NCI-H2227 (cell line): ENCODE results near the gene HNF4A.

Source experiments
- DNase-seq: peaks from one replicate; lab custom pipeline; 2025; ENCODE audit not compliant: unreplicated experiment; lab: John Stamatoyannopoulos, UW

The HNF4A gene

DNA sequence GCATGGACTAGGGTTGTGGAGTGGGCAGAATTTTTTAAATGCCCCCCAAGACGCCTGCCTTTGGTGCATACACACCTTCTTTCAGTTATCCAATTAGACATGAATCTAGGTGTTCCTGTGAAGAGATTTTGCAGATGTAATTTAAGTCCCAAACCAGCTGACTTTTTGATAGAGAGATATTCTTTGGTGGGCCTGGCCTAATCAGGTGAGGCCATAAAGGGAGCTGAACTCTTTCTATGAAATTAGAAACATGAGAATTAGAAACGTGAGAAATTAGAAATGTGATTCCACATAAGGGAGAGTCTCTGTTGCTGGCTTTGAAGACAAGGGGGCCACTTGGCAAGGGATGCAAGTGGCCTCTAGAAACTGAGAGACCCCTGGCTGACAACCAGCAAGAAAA lies 83.8 kb downstream of the HNF4A start:
- no peak for DNase-seq

DNA sequence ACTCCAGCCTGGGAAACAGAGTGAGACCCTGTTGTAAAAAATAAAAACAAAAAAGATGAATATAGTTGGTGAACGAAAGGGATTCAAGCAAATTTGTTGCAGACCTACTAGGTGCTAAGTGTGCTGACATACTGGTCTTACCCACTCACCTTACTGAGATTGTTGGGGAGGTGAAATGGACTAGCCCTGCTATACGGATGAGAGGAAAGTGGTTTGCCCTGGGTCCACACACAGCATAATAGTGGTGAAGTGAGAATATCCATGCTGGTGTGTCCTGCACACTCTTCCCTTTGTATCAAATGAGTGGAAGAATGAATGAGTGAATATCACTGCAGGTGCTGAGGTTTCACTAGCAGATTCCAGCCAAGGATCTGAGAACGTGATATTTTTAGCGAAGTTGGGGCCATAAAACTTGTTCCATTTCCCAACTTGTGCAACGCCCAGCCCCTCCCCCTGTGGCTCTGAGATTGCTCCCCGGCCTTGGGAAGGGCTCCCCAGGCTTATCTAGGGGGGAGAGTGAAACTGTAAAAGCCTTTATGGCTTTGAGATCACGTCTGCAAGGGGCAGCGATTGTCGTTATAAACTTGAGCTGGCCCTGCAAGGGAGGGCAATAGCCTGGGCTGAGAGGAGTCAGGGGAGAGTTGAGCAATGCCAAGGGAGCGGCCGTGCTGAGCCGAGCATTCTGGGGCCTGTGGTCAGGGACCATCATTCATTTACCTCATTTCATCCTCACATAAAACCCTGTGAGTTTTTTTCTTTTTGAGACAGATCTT lies 87.0 kb downstream of the HNF4A start:
- DNase-seq: no peak

DNA sequence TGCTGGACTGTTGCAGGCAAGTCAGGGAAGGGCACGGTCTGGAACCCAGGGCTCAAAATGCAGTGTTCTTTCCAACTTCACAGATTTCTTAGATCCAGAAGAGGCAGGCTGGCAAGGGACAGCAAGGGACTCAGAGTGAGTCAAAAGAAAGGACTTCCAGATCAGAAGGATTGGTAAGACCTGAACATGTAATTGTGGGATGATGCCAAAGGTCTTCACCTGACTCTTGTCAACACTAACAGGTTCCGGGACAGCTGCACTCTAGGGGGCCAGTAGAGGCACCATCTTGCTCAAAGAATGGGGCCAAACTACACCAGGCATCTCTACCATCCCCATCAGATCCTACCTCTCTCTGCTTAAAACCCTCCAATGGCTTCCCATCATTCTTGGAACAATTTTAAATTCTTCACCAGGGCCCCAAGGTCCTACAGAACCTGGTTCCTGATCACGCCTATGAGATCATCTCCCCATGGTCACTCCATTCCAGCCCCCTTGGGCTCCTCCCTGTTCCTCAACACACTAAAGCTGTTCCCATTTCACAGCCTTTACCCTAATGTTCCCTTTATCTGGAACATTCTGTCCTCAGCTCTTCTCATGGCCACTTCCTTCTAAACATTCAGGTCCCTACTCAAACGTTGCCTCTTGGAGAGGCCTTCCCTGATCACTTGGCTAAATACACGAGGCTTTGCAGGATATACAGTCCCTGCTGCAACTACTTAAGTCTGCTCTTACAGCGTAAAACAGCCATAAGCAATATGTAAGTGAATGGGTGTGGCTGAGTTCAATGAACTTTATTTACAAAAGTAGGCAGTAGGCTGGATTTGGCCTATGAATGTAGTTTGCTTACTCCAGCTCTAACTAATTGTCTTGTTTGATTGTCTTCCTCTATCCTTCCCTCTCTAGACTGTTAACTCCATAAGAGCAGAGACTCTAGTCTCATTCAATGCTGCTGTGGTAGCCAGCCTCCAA lies 90.5 kb downstream of the HNF4A start:
- DNase-seq: no peak

DNA sequence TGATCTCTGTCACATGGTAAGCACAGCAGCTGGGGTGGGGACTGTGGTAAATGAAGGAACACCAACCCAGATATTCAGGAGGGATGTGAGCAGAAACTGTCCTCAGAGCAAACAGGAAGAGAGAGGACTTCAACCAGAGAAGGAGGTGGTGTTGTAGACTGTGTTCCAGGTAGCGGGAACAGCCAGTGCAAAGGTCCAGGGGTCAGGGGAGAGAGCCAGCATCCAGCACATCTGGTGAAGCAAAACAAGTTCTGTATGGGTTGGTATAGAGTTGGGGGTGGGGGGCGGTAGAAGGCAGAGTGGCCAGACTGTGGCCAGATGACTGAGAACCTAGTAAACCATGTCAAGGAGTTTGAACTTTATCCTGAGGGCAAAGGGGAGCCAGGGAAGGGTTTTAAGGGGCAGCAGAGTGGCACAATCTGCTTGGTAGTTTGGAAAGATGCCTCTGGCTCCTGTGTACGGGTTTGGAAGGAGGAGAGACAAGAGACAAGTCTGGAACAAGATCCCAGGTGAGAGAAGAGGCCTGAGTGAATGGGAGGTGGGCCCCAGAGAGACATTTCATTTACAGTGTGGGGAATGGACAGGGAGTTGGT lies 92.4 kb downstream of the HNF4A start:
- DNase-seq: no peak

DNA sequence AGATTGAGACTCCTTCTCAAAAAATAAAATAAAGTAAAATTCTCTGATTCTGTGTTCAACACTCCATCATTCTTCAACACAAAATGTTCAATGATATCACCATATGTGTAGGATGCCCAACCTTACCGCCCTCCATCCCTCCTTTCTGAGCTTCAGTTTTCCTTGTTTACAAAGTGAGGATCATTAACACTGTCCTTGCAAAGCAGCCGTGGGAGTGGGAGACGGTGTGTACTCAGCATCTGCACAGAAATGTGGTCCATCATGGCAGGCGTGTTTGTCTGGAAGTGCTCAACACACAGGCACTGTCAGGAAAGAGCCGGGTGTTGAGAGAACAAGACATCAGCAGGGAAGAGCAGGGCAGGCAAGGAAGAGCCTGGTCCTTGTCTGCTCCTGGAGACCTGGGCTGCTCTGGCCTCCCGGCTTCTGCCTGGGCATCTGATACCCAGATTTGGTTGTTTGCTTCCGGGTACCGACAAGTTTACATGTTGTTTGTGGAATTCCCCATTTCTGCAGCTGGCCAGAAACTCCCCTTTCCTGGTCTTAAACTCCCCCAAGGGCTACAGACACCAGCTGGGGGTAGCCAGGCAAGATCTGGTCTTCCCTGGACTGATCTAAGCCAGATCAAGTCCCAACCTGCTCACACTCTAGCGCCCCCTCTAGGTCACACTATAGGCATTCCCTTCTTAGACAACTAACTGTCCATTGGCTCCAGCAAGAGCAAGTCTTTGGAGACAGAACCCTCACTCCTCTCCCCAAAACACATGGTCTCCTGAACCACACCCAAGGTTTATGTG lies 93.5 kb downstream of the HNF4A start:
- DNase-seq: peak; percentile 11

DNA sequence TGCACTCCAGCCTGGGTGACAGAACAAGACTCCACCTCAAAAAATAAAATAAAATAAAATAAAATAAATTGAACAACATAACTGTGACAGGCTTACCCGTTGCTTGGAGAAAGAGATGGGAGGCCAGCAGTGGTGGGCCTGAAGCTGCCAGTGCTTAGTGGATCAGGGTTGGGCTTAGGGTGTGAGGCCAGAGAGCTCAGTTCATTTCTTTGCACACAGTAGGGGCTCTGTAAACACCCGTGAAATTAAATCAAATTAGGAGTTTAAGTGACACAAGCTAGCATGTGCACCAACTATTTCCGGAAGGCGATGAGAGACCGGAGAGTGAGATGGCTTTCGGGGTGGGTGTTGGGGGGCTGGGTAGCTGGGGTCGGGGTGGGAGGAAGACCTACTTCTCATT lies 94.4 kb downstream of the HNF4A start:
- no peak for DNase-seq

DNA sequence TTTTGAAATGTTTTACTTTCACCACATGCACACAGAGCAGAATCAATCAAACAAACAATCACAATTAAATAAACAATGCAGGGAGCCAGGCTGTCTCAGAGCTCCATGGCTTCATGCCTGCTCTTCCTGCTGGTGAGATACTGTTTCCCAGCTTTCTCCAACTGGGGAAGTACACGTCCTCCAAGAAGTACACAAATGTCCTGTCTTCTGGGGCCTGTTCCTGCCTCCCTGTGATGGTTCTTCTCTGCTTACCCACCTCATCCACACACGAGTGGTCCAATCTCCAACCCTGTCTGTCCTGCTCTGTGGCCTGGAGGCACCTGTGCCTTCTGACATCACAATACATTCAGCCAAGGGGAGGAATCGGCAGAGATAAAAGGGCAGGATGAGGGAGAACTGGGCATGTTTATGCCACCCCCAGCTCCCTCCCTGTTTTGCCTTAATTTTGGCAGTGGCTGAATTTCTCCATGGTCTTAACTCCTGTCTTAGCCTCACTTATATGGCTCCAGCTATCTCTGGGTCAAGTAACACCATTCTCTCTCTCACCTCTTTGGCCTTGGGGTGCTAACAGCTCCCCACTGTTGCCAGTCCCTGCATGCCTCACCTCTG lies 94.9 kb downstream of the HNF4A start:
- DNase-seq: no peak

DNA sequence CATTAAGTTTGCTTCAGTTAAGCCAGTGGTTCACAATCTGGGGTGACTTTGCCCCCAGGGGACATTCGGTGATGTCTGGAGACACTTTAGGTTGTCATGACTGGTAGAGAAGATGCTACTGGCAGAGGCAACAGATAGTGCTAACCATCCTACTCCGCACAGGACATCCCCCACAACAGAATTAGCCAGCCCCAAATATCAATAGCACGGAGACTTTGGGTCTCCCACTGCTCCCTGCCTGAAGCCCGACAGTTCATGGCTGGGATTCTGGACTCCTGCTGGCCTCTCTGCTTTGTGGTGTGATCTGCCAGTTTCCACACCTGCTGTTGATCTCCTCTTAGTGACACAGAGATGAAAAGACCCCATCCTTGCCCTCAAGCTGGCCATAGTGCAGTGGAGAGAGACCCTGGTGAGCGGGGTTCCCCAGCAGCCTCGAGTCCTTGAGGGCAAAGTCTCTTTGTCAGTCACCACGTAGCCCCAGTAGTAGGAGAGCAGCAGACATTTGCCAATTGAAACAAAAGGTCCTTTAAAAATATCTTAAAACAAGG lies 95.5 kb downstream of the HNF4A start:
- DNase-seq: no peak

DNA sequence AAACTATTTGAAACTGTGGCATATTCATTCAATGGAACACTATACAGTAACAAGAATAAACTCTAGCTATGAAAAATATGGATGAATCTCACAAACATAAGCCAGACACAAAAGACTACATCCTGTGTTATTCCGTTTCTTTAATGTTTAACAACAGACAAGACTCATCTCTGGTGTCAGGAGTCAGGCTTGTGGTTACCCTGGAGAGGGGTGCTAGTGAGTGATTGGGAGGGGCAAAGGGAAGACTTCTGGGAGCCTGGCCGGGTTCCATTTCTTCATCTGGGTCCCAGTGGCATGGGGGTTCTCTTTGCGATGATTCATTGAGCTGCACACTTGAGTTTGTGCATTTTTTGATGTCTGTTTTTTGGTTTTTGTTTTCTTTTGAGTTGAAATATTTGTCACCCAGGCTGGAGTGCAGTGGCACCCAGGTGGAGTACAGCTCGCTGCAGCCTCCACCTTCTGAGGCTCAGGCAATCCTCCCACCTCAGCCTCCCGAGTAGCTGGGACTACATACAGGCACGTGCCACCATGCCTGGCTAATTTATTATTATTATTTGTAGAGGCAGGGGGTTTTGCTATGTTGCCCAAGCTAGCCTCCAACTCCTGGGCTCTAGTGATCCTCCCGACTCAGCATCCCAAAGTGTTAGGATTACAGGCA lies 98.9 kb downstream of the HNF4A start:
- DNase-seq: no peak

DNA sequence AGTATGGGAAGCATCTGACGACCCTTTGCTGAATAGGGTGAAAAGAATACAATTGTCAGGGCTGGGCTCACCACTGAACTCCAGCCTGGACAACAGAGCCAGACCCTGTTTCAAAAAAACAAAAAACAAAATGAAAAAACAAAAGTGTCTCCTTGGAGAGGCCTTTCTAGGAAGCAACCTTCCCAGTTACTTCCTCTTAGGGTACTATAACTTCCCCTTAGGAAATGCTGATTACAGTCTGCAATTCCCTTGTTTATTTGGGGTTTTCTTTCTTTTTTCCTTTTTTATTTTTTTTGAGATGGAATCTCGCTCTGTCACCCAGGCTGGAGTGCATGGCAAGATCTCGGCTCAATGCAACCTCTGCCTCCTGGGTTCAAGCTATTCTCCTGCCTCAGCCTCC lies 99.6 kb downstream of the HNF4A start:
- no peak for DNase-seq

DNA sequence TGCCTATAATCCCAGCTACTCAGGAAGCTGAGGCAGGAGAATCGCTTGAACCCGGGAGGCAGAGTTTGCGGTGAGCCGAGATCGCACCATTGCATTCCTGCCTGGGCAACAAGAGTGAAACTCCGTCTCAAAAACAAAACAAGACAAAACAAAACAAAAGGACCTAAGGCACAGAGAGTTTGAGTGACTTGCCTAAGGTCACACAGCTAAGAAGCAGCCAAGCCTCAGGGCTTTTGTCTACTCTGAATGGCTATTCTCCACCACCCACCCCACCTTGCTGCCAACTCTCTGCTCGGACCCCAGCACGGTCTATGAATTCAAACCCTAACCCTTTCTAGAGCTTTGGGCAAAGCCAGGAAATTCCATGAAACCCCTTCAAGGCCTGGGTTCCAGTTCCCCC lies 101.1 kb downstream of the HNF4A start:
- DNase-seq: no peak

DNA sequence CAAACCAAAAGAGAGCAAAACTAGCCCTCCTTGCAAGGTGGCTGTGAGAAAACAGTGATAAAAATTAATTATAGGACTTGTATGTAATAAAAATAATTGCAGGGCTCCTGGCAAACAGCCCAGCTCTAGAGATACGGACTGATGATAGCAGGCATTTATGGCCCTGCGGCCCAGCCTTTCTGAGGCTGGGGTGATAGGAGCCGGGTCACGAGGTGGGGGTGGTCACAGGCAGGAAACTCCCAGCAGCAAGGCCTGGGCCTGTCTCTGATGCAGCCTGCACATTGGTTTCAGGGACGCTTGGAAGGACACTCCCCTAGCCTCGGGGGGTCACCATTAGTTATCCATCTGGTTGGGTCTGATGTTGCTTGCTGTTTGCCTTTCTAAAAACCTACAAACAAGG lies 101.5 kb downstream of the HNF4A start:
- peak; percentile 67 for DNase-seq

DNA sequence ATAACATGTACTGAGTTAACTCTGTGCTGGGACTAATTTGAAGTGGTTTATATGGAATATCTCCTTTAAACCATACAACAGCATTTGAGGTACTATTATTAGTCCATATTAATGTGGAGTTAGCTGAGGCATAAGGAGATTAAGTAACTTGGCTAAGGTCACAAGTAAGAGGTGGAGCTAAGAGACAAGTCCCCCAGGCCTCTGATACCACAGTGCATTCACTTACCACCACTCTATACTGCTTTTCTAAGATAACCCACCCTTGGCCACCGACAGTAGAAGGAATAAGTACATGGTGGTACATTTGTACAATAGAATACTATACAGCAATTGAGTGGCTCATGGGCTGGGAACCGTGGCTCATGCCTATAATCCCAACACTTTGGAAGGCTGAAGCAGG lies 103.8 kb downstream of the HNF4A start:
- DNase-seq: no peak

DNA sequence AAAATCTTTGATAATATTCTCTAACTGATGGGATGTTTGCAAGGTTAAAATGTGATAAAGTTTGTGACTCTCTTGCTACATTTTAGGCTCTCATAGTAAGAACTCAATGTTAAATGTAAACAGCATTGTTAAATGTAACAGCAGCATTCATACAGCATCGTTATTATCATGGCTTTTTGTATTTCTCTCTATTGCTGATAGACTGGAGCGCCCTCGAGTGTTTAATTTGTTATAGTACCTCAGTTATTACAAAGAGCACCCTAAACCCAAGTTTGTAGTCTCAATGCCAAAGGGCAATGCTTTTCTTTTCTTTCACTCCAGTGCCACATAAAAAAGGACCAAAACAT lies 105.3 kb downstream of the HNF4A start:
- DNase-seq: peak; percentile 54

DNA sequence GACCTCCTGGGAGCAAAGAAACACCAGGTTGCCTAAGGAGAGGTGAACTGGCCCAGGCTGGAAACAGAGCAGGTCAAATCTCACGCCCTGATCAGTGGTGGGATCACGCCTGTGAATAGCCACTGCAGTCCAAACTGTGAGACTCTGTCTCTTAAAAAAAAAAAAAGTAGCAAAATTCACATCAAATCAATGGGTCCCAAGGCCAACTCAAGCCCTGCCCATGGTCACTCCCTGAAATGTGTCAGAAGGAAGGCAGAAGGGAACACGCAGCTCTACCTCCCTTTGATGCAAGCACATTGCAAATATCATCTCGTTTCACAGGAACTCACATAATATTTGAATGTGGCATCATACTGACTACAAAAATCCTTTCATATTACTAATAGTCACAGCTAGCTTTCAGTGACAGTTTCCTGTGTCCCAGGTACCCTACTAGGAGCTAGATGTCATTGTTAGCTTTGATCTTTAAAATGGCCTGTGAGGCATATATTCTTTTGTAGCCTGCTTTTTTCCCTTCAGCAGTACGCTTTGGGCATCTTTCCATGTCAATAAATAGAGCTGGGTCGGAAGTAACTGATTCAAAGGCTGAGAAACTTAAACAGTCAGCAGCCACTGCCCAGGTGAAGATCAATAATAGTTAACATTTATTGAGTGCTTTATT lies 105.8 kb downstream of the HNF4A start:
- DNase-seq: no peak

DNA sequence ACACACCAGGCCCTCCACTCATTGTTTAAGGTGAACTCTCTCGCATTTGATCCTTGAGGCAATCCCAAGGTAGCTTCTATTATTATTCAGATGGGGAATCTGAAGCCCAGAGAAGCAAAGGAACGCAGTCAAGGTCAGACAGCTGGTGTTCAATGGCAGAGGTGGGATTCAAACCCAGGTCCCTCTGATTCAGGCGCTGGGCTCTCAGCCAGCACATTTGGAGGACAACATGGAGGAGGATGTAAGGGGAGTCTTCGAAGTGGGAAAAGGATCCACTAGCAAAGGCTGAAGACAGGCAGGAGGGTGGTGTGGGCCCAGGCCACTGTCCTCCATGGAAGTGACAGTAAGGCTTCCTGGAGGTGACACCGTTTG lies 106.3 kb downstream of the HNF4A start:
- DNase-seq: no peak

DNA sequence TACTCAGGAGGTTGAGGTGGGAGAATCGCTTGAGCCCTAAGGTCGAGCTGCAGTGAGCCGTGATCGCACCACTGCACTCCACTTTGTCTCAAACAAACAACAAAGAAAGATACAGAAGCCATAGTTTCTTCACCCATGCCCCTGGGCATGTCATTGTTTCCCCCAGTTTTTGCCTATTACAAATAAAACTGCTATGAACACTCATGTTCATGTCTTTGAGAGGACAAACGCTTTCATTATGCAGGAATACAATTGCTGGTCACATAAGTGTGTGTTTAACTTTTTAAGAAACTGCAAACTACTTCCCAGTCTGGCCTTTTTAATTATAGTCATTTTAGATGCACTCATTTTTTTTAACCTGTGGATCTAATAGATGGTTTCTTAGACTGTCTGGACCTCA lies 108.0 kb downstream of the HNF4A start:
- peak; percentile 11 for DNase-seq

DNA sequence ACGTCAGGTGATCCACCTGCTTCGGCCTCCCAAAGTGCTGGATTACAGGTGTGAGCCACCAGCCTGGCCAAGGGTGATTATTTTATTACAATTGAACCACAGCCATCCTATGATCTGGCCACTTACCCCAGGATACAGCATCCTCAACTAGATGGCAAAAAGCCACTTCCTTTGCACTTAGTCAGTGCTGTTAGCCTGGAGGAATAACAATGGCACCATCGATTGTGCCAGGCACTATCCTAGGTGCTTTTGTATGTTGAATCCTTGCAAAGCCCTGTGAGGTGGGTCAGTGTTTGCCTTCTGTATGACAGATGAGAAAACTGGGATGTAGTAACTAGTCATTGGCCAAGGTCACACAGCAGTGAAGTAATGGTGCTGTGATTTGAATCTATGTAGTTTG lies 109.0 kb downstream of the HNF4A start:
- DNase-seq: no peak

DNA sequence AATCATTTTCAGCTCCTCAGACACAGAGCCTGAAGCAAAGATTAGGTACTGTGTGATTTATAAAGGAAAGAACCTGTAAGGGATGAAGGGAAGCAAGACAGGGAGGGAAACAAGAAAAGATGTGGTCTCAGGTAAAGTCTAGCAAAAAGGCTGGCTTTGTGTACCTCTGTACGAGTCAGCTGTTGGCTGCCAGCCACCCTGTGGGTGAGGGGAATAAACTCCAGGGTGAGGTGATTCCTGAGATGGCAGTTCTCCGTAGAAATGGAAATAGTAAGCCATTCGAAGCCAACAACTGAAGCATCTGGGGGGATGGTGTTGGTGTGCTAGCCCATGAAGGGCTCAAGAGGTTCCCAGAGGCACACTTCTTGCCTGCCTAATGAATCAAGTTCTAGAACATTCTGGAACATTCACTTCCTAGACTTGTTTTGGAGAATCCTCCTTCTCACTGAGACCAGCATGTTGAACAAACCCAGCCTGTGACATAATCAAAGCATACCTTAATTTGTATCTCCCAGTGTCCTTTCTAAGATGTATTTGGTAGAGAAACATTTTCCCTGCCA lies 109.6 kb downstream of the HNF4A start:
- no peak for DNase-seq
